ENCODE data around the gene MEIOC. TPM values are rescaled to one million over a fixed set of nuclear protein-coding genes. Genes with fewer than 3 reads are reported as not detected.

The MEIOC gene
- total and polyA plus RNA-seq, 2 of the 8 experiments (the other 6 are each of a cell fraction or from before 2014, with no cell fraction given) = 4.2 to 4.8 TPM

- peak in 2 of 3 experiments; percentile 22 to 23; a peak in 3 of 4 replicates for TF ChIP-seq CTCF (IDR thresholded peaks at IDR 0.05; ENCODE audit: control extremely low read depth in 1 of 3, insufficient read depth in 1 of 3, low read depth in 1 of 3, low read length in 3 of 3)
Observed at GRCh38 chr17:44628243-44629188, 27.8 kb upstream of the MEIOC start (continued).

Data from H1 (cell line).